Spleen (tissue), 7 donors: ENCODE measurements around the gene NLRP3.

Experiments used
- POLR2A ChIP-seq, 3 donors: fragments of 450-650 bp; IDR thresholded peaks; one replicate each; pipeline ENCODE4 v1.5.1; 2017; ENCODE audit warnings: antibody characterized with exemption in 3 of 3, mild to moderate bottlenecking in 1 of 3
- POLR2AphosphoS5 ChIP-seq, 3 donors: sonication (generic); formaldehyde crosslinking; IDR thresholded peaks; one replicate each; pipeline ENCODE4 v1.5.1; 2017; ENCODE audit warnings: antibody characterized with exemption in 3 of 3
- TF ChIP-seq, protein P1 (sequence below), 11 experiments: fragments of 200-600 bp in 7 of 11; fragments of 450-650 bp in 4 of 11; sonication (generic) in 4 of 11; IDR thresholded peaks in 8 of 11; conservative IDR thresholded peaks in 3 of 11; 1 replicate in 7 of 11; 2 replicates in 4 of 11; pipeline versions ENCODE4 v1.4.0 to v1.8.0; 2016 to 2021; ENCODE audit warnings: antibody characterized with exemption in 11 of 11, inconsistent platforms in 4 of 11, mild to moderate bottlenecking in 1 of 11
- donor health status: DM: no; HTN: no; CAD: no; lungs with moderate emphysema.
- donor health status: DM: no; HTN: no; CAD: no.
- donor health status: DM: no; HTN: no; CAD: no.

DNA sequence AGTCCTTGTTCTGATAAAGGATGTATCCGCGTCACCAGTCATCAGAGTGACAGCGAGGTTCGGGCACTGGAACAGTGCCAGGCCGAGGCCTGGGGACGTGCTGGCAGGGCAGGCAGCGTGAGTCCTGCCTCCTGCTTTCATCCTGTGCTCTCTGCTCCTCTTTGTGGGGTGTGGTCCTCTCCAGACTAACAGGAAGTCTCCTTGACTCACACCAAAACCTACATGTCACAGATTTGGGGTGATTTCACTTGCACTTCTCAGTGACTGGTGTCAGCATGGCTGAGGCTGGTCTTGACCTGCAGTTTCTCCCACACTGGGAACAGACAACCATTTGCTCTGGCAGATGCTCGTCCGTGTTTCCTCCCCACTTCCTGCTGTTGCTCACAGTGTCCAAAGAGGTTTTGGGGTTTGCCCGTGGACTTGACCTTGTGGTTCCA, 8.8 kb upstream of the NLRP3 start:
- TF ChIP-seq, protein P1, sequence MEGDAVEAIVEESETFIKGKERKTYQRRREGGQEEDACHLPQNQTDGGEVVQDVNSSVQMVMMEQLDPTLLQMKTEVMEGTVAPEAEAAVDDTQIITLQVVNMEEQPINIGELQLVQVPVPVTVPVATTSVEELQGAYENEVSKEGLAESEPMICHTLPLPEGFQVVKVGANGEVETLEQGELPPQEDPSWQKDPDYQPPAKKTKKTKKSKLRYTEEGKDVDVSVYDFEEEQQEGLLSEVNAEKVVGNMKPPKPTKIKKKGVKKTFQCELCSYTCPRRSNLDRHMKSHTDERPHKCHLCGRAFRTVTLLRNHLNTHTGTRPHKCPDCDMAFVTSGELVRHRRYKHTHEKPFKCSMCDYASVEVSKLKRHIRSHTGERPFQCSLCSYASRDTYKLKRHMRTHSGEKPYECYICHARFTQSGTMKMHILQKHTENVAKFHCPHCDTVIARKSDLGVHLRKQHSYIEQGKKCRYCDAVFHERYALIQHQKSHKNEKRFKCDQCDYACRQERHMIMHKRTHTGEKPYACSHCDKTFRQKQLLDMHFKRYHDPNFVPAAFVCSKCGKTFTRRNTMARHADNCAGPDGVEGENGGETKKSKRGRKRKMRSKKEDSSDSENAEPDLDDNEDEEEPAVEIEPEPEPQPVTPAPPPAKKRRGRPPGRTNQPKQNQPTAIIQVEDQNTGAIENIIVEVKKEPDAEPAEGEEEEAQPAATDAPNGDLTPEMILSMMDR (IDR thresholded peaks at IDR 0.05 in 8 of 11, conservative IDR thresholded peaks at IDR 0.05 in 3 of 11): no peak
- no peak for TF ChIP-seq POLR2A (IDR thresholded peaks at IDR 0.05)
- TF ChIP-seq POLR2AphosphoS5 (IDR thresholded peaks at IDR 0.05): peak; percentile 63 to 84 (median 67)
